HG03196 (cell line): ENCODE measurements around the gene CAMK2A.

Experiments
- ATAC-seq: cut with Tn5 transposase; IDR thresholded peaks from one replicate; pipeline ENCODE4 v1.9.1; 2021; ENCODE audit not compliant: unreplicated experiment

The CAMK2A gene

DNA sequence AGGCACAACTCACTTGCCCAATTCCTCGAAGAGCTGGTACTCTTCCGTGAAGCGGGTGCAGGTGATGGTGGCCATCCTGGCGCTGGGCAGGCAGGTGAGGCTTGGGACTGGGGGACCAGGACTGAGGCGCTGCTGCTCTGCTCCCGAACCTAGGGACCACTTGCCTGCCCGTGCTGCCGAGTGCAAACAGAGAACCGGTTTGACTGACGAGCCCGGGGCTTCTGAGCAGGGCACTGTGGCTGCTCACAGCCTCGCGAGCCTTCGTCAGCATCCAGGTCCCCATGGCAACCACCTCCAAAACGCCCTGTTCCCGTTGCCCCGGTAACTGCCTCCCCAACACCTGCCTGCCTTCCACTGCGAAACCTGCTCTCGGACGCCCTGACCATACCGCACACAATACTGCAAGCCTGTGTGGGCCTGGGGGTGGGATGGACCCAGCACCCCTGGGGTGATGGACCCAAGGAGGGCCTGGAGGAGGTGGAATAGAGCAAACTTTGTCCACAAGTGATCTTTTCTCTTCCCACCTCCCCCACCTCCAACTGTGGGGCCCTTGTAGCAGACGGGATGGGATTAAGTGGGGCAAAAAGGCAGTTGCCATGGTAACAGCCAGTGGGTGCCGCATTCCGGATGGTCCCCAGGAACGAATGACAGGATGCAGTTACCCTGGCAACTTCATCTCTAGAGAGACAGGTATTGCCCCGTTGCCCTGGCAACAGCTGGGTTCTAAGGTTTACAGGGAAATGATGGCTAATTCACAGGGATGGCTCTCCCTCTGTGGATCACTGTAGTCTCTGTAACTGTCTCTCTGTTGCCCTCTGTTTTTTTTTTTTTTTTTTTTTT is at the start of gene CAMK2A:
CAMK2A (minus strand) TSS at position 223 of the 840 bp plus-strand sequence; CDS start at position 75, 148 bp downstream.
- no peak for ATAC-seq

- ATAC-seq = no peak
Measured at GRCh38 chr5:150339165-150339564, 49.6 kb upstream of the CAMK2A start.

DNA sequence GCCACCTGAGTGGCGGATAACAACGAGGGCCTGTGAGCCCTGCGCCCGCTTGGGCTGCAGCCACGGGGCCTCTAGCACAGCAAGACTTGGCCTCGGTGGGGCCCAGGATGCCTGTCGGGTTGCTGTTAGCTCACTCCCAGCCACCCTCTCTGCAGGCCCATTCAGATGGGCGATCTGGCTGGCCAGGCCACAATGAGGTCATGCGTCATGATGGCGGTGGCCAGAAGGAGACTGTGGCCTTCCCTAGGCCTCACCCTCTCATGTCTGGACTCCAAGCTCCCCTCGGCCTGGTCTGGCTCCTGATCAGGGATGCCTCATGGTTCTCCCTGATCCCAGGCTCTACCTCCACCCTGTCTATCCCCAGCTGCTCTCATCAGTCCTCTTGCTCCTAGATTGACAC is 49.0 kb upstream of the CAMK2A start:
- no peak for ATAC-seq

- no peak for ATAC-seq
Measured at GRCh38 chr5:150335778-150336177, 46.2 kb upstream of the CAMK2A start.

DNA sequence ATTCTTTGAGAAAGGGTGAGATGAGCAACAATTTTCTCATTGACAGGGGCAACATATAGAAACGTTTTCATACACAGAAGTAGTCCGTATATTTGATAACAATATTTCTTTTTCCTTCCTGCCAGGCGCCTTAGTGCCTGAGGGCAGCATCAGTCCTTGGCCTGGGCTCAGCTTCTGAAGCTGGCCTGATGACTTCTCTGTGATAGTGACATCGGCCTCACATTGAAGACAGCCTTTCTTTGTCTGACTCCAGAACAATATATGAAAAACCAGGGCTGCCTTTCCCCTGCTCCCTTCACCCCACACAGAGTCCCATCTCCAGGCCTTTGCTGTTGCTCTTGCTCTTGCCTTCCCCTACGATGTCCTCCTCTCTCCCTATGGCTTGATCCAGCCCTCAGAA is 43.8 kb upstream of the CAMK2A start:
- no peak for ATAC-seq

- no peak for ATAC-seq
Measured at GRCh38 chr5:150329881-150330876, 40.6 kb upstream of the CAMK2A start.

- no peak for ATAC-seq
Measured at GRCh38 chr5:150329038-150329437, 39.5 kb upstream of the CAMK2A start.

DNA sequence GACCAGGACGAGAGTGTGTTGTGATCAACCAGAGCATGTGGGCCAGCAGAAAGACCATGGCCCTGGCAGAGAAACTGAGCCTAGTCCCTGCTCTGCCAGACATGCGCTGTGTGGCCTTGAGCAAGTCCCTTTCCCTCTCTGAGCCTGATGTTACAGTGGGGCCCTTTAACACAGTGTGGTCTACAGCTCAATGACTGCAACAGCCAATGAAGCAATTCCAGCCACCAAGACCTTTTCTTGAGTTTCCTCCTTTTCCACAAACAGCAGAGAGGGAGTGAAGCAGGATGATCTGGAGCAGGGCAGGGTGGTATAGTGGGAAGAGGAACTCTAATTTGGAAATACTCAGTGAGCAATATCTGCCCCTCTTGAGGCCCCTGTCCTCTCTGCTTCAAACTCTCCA is 38.9 kb upstream of the CAMK2A start:
- no peak for ATAC-seq

- no peak for ATAC-seq
Measured at GRCh38 chr5:150327139-150327538, 37.6 kb upstream of the CAMK2A start.

DNA sequence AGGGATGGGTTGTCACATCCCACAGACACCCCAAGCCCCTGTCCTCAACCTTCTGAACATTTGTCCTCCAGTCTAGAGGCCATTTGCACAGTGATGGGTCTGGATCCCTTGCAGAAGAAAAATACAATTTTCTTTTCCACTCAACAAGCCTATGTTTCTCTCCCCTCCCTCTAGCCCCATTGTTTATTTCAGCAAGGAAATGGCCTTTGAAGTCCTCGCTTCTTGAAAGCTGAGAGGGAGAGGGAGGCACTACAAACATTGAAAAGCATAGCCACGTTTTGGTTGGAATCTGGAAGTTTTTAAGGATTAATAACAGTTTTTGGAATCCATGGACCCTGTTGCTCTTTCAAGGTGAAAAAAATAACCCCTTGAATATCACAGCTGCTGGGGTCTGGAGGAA is 37.1 kb upstream of the CAMK2A start:
- ATAC-seq = no peak

DNA sequence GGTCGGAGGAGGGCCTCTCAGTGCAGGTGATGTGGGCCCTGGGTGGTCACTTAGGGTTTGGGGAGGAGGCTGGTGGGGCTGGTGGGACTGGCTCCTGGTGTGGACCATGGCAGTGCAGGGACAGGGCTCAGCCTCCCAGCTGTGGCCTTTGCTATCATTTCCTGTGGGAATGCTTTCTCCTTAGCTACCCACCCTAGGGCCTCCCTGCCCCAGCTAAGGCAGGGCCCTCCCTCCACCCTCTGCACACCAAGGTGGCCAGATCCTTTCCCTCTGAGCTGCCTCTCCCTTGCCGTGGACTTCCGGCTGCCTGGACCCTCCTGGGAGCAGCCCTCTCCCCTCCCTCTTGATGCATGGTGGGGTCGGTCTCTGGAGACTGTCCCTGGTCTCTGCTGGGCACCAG is 35.9 kb upstream of the CAMK2A start:
- ATAC-seq = no peak

- no peak for ATAC-seq
Measured at GRCh38 chr5:150323819-150324218, 34.2 kb upstream of the CAMK2A start.

DNA sequence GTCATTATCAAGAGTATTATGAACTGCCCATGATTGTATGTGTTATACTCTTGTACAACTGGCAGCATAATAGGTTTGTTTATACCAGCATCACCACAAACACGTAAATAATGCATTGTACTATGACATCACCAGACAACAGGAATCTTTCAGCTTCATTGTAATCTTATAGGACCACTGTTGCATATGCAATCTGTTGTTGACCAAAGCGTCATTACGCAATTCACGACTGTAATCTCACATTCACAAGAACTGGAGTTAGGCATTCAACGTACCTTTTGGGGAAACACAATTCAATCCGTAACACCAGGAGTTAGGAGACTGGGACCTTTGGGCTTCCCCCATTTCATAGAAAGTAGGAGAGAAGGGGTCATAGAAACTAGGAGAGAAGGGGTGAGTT is 33.5 kb upstream of the CAMK2A start:
- ATAC-seq = no peak

GRCh38 chr5:150322202-150322601 is 32.6 kb upstream of the CAMK2A start:
- ATAC-seq = no peak

GRCh38 chr5:150321784-150322183 is 32.2 kb upstream of the CAMK2A start:
- no peak for ATAC-seq

DNA sequence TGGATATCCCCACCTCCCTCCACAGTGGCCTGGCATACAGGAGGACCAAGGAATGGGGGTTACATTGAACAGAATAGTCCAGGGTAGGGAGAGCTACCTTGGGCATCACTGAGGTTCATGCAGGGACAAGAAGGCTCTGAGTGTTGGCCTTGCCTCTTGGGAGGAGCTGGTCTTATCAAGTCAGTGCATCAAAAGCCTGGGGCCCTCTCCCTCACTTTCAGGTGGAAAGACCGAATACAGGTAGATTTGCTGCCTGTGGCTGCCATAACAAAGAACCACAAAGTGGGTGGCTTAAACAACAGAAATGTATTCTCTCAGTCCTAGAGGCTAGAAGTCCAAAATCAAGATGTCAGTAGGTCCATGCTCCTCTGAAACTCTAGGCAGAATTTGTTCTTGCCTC is 31.6 kb upstream of the CAMK2A start:
- ATAC-seq = no peak

DNA sequence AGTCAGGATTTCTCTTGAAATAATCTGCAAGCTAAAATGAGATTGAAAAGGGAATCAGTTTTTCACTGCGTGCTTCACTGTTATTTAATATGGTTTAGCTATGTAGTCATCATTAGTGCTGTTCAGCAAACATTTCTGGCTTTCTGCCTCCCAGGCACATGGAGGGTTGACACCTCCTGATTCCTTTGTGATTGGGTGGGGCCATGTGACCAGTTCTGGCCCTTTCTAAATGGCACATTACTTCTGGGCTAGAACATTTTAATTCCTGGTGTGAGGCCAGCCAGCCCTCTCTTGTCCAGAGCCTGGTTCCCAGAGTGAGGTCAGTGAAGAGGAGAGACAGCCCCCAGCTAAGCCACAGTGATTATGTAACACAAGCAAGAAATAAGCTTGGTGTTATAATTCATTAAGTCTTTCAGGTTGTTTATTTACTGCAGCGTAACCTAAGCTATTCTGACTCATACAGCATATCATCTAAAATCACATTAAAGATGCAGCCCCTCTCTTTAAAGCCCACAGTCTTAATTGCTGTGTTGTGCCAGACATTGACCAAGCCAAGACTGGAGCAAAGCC is 30.6 kb upstream of the CAMK2A start:
- ATAC-seq = no peak

DNA sequence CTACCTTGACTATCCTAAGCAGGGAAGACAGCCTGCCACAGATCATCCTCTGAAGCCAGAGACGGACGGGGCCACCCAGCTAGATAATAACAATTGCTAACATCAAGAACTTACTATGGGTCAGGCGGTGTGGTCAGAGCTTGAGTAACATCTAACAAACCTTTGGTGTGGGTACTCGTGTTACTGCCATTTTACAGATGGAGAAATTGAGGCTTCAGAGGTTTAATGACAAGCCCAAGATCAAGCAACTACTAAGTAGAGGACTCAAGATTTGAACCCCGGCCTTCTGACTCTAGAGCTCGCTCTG is 29.9 kb upstream of the CAMK2A start:
- ATAC-seq = no peak

DNA sequence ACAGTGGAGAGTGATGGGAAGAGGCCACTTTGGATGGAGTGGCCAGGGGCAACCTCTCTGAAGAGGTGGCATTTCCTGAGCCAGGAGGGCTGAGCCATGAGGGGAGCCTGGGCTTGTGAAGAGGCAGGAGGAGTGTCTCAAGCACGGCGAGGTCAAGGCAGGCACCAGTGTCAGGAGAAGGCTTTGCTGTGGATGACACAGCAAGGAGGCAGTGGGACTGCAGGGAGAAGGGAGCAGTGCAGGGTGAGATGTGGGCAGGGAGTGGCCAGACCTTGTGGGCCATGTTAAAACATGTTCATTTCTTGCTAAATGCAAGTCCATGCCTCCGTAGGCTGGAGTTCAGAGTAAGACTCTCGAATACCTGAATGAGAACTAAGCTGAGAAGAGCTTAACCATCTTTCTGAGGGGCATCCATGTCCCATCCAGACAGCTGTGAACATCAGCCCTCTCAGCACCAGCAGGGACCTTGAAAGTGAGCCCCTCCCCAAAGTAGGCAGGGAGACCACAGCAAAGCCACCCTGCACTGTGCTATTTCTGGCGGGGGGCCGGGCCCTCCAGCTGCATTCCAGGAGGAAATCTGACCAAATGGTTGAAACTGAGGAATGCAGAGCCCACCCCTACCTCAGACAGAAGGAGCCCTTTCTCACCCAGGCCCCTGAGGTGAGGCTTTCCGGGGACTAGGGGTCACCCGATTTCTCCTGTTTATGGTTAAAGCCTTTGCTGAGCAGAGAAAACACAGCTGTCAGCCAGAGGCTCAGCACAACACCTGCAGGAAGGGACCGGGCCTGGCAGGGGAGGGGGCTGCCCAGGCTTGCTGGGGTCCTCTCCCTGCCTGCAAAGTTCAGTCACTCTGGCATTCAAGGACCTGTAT is 29.3 kb upstream of the CAMK2A start:
- no peak for ATAC-seq

DNA sequence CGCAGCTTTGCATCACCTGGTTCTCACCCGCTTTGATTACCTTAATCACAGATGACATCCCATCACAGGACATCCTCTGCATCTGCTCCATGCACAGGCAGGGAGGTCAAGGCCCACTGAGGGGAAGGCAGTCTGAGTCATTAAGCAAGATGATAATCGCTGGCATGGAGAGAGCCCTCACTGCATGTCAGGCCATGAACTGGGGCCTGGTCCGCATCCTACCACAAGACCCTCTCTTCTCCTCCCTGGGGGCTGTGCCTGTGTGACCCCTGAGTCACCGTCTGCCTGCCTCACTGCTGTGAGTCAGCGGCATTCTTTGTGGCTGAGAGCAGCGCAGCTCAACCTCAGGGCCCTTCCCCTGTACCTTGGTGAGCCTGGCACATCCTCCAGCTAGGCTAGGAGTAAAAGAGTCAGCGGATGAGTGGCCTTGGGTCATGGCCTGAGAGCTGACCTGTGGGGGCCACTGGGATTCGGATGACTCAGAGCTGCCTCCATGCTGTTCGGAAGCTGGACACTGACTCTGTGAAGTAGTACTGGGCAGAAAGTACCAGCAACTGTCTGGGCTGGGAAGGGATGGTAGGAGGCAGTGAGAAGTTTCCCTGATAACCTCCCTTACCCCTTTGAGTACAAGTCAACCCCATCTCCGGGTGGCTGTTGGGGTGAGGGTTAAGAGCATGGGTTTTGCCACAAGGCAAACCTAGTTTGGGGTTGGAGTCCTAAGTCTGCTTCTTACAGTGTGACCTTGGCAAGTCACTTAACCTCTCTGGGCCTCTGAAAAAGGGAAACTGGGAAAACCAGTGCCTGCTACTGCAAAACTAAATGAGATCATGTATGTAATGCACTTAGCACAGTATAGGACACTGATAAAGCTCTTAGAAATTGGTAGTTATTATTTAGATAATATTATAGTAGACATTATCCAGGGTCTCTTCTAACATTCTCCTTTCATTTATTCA is 27.8 kb upstream of the CAMK2A start:
- no peak for ATAC-seq
